Activated CD4-positive, alpha-beta T cell treated with anti-CD3 and anti-CD28 coated beads, Interleukin-2, amount 50 U/mL, for 16 hours (primary cell): ENCODE measurements around the gene PLOD2.

ENCODE experiments used
- DNase-seq: peaks from one replicate; pipeline ENCODE4 v3.0.0-alpha.2; 2020

Gene PLOD2

GRCh38 chr3:146092230-146092629, 68.8 kb downstream of the PLOD2 start:
- DNase-seq: no peak

GRCh38 chr3:146091397-146091796, 69.6 kb downstream of the PLOD2 start:
- DNase-seq: no peak

- DNase-seq: no peak
Measured at GRCh38 chr3:146090521-146090920, 70.5 kb downstream of the PLOD2 start.

GRCh38 chr3:146088840-146089239, 72.1 kb downstream of the PLOD2 start:
- no peak for DNase-seq

DNA sequence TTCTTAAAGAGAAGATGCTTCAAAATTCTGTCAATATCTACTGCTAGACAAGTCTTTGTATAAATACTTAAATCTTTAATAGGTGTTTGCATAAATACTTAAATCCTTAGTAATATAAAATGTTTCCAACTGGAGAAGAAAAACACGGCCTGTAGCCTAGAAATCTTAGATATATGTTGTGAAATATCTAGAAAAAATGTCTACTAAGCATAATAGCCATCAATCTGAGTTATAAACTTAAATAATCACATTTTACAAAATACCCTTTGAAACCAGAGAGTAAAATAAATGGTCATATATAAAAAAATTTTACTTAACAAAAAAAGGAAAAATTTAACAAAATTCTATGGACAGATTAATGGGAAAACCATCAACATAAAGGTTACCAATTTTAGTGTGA, 73.9 kb downstream of the PLOD2 start:
- DNase-seq: no peak

- no peak for DNase-seq
Measured at GRCh38 chr3:146086211-146086610, 74.8 kb downstream of the PLOD2 start.

DNA sequence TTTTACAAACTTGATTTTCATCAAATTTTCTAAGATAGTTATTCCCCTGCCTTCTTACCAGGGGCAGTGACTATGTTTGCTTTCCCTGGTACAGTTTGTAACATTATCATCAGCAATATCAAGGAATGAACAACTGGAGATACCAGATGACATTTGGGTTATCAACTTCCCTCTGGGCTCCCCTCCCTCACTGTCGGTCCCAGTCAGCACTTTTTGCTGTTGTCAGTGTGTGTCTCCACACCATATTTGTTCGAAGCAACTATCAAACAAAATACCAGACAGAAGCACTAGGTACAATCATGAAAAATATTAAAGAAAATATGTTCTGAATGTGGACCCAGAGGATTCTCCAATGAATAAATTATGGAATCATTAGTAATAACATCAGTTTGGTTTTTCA, 75.3 kb downstream of the PLOD2 start:
- no peak for DNase-seq

- DNase-seq: no peak
Measured at GRCh38 chr3:146080578-146080977, 80.4 kb downstream of the PLOD2 start.

GRCh38 chr3:146078031-146078430, 83.0 kb downstream of the PLOD2 start:
- no peak for DNase-seq

DNA sequence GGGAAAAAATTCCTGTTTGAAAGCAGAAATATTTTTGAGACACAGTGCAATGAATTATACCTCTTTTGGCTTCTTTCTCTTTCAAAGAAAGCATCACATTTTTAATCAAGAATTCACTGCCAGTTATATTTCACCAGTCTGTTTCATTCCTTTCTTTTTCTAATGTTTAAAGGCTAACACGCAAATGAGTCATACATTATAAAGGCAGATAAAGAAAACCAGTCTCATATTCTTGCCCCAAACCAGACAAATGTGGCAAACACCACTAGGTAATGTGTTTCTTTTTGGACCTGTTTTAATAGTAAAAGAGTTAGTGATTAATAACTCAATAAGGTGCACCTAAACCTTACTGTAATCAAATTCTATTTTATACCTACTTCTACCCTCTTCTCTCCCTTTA, 83.8 kb downstream of the PLOD2 start:
- no peak for DNase-seq

GRCh38 chr3:146072824-146073223, 88.2 kb downstream of the PLOD2 start:
- DNase-seq: no peak

DNA sequence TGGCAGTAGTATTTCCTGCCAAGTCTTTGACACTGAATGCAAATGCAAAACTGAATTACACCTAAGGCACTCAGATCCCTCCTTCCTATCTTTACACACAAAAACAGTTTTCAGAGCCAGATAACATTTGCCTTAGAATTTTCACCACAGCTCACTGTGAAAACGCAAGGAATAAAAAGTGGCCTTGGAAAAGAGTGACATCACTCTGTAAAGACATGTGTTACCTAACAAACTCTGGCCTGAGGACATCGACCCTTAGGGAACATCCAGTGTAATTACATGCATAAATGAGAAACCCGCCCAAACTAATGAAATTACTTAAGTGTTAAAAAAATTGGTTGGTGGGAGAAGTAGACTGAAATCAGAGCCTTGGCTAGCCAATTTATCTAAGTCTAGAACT, 88.9 kb downstream of the PLOD2 start:
- DNase-seq: no peak

- no peak for DNase-seq
Measured at GRCh38 chr3:146071632-146072031, 89.4 kb downstream of the PLOD2 start.

DNA sequence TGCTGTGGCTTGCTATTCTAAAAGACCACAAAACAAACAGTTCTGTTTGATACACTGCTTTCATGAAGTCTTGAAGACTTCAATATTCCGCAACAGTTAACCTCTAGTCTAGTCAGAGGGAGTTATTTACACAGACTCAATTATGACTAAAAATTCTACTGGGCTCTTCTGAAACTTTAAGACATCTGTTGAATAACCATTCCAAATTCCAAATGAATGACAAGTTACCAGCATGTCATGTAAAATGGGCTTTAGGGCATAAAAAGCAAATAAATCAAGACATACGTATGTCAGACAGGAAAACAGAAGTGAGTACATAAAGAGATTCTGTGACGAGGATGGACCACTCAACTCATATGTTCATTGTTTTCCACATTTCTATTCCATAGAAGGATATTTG, 93.9 kb downstream of the PLOD2 start:
- no peak for DNase-seq

- peak; percentile 29 for DNase-seq
Measured at GRCh38 chr3:146065573-146066006, 95.4 kb downstream of the PLOD2 start.

- no peak for DNase-seq
Measured at GRCh38 chr3:146058241-146058640, 102.7 kb downstream of the PLOD2 start.

DNA sequence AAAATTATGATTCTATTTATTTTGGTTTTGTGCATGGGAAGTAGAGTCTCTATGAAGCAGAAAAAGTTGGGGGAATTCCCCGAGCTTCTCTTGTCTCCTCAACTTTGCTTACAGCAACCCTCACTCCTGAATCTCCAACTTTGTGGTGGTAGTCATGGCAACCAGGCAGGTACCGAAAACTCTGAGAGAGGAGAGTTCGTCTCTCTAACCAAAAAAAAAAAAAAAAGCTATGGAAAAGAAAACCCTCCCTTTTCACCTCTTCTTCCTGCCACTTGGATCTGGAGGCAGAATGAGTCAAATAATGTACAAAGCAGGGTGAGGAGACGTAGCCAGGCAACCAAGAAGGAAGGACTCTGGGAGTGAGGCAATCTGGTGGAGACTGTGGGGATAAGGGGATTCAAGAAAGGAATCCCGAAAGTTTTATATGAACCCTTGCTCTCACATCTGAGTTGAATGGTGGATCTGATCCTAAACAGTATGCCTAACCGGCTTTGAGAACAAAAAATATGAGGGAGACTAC, 108.1 kb downstream of the PLOD2 start:
- DNase-seq: no peak

DNA sequence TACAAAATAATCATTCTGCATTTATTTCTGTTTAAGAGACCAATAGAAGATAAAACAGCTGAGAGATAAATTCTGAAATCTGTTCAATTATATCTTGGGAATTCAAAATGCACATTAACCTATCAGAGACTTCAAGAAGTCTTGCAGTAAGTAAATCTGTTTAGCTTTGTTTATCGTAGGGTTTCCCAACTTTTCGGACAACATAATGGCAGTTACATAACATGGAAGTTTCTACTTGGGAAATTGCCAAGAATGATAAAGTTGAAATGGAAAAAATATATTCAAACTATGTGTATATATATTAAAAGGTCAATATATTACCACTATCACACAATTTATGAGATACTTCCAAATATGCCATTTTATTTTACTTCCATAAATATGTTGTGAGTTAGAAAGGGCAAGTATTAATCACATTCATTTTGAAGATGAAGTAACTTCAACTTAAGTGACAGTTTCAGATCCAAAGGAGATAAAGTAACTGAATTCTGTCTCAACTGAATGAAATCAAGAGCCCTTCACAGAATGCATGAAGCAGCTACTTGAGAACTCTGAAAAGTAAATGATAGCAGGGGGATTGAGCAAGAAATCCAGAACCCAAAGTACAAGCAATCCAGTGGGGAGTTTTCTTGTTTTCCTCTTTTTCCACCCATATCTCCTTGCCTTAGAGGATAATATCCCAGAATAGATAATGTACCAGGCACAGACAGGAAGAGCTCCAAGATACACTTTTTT, 108.8 kb downstream of the PLOD2 start:
- no peak for DNase-seq

GRCh38 chr3:146050691-146051090, 110.3 kb downstream of the PLOD2 start:
- DNase-seq: no peak

- no peak for DNase-seq
Measured at GRCh38 chr3:146047485-146047884, 113.5 kb downstream of the PLOD2 start.

GRCh38 chr3:146044046-146044445, 116.9 kb downstream of the PLOD2 start:
- no peak for DNase-seq

GRCh38 chr3:146040630-146041029, 120.4 kb downstream of the PLOD2 start:
- no peak for DNase-seq

DNA sequence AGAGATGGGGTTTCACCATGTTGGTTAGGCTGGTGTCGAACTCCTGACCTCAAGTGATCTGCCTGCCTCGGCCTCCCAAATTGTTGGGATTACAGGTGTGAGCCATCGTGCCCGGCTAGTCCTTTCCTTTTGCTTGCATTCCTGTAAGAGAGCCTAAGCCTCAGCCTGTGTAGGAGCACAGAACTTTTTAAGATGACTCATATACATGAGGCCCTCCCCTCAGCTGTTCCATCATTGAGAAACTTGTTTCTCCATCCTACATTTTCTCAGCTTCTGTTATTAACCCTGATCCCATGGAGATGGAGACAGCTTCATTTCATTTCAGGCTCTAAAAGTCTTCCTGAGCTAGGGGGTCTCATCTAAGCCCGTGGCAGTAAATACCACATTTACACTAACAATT, 123.3 kb downstream of the PLOD2 start:
- DNase-seq: no peak

DNA sequence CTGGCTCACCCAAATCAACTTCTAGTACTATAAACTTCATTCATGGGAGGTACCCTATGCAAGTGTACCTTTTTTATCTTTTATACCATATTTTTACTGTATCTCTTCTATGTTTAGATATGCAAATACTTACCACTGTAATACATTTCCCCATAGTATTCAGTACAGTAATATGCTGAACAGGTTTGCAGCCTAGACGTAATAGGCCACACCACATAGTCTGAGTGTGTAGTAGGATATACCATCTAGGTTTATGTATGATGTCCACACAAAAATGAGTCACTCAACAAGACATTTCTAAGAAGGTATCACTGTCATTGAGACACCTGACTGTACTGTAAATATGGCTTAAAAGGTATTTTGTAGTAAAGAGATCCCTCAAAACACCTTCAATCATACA, 124.7 kb downstream of the PLOD2 start:
- DNase-seq: no peak

DNA sequence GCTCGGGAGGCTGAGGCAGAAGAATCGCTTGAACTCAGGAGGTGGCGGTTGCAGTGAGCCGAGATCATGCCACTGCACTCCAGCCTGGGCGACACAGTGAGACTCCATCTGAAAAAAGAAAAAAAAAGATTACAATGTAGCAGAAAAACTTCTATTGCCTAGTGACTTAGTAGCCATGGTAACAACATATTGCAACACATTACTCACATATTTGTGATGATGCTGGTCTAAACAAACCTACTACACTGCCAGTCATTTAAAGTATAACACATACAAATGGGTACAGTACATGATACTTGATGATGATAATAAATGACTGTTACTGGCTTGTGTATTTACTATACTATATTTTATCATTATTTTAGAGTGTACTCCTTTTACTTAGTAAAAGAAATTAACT, 125.6 kb downstream of the PLOD2 start:
- DNase-seq: no peak
